Activated B cell treated with CpG ODN at 0.5 μM for 24 hours (primary cell): ENCODE results near the gene ZFP3. TPM values are rescaled to one million over a fixed set of nuclear protein-coding genes. Genes with fewer than 3 reads are reported as not detected.
A peak's percentile ranks its signal among the peaks of the same experiment; 100 is the strongest.
"Not testable (repeated sequence)": the region's sequence is repeated elsewhere in the genome, so short reads cannot be mapped to it uniquely, and the experiment has no call there.

ENCODE experiments used
- ATAC-seq: fragments of 200-7000 bp; cut with Tn5 transposase; one replicate; pipeline ENCODE4 v1.10.0; 2021; ENCODE audit warnings: low read depth, mild to moderate bottlenecking, moderate library complexity
- CTCF ChIA-PET: fragments of 350-600 bp; sonication (Branson Sonifier 250); formaldehyde crosslinking; loops from one replicate; lab custom pipeline; 2021; ENCODE audit warnings: antibody characterized with exemption; lab: Charles Lee
- POLR2A ChIA-PET: fragments of 350-600 bp; sonication (Branson Sonifier 250); formaldehyde crosslinking; loops from one replicate; lab custom pipeline; 2021; ENCODE audit warnings: antibody characterized with exemption; lab: Charles Lee
- DNase-seq: peaks from one replicate; pipeline ENCODE4 v3.0.0; 2022
- H3K27ac Mint-ChIP-seq: one replicate; pipeline ENCODE4 v1.8.0; 2020; ENCODE audit warnings: mixed read lengths
- H3K27me3 Mint-ChIP-seq: one replicate; pipeline ENCODE4 v1.8.0; 2021; ENCODE audit warnings: mixed read lengths
- H3K36me3 Mint-ChIP-seq: one replicate; pipeline ENCODE4 v1.8.0; 2021; ENCODE audit warnings: low read depth, mixed read lengths
- H3K4me1 Mint-ChIP-seq: one replicate; pipeline ENCODE4 v1.8.0; 2021; ENCODE audit warnings: mixed read lengths
- H3K4me3 Mint-ChIP-seq: one replicate; pipeline ENCODE4 v1.8.0; 2020; ENCODE audit warnings: mild to moderate bottlenecking, mixed read lengths
- H3K9me3 Mint-ChIP-seq: one replicate; pipeline ENCODE4 v1.8.0; 2020; ENCODE audit warnings: mixed read lengths
- intact Hi-C: fragments of 100-400 bp; cut with micrococcal nuclease; formaldehyde crosslinking; loops from one replicate; pipeline ENCODE4 v1.15.1; 2024
- total RNA-seq: library from RNA; stranded (reverse); gene quantifications from 2 replicates; pipeline ENCODE4 v1.2.3, GENCODE V29; 2022
- TF ChIP-seq, protein P1 (sequence below): fragments of 200-600 bp; IDR thresholded peaks from one replicate; pipeline ENCODE4 v1.8.0; 2022; ENCODE audit warnings: antibody characterized with exemption, mild to moderate bottlenecking

Gene ZFP3
- total RNA-seq, 1 donor from 2014 or later = 11.5 TPM

DNA sequence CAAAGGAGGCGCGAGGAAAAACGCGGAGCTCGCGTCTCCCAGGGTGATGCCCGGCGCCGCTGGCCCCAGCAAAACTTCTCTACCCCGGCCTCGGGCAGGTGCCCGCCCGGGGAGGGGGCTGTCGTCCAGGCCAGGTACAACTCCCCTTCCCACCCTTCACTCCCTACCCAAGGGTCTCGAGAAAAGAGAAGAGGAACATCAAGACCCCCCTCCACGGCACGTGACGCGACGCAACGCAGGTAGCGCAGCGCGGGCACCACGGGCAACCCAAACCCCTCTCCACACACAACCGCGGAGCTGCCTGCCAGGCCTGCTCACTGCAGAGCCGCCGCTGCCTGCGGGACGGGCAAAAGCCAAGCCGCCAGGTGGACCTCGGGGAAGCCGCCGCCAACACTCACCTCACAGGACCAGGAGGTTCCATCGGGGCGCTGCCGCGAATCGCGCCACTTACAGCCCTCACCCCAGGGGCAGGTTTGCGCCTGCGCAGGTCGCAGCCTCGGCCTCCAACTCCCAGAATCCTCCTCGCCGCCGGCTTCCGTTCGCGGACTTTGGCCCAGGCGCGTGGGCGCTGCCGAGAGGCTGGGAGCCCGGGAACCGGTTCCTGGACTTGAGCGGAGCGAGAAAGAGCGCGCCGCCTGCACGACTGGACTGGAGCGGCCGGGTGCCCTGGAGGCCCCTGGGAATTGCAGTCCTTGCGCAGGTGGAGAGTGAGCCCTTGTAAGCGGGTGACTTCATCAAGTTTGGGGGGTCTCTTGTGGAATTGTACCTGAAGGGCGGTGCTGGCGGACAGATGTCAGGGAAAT, 33.3 kb downstream of the ZFP3 start, which contains the start of gene ZNF232:
TSS of gene ZNF232 (minus strand) at position 477 of the 803 bp plus-strand sequence. CDS start at position 421, 56 bp downstream.
- Mint-ChIP-seq H3K27me3 (peaks cover 11% of the 10 kb centered on the region), H3K4me1 (peaks cover 27% of the 10 kb centered on the region), H3K9me3 (no peaks in the 10 kb centered on the region), H3K4me3 (peak within 1 kb of the TSS; percentile 85), H3K27ac (peak within 1 kb of the TSS; percentile 79), H3K36me3 (peaks cover 54% of the 10 kb centered on the region)
- peak; percentile 91 for DNase-seq
- POLR2A ChIA-PET = interaction anchor here (0.7 to 3.4 kb wide), 9 partner anchors 14 to 716 kb away, joined by 3 to 16 read pairs (median 4); partner anchors contain the start of genes DERL2, NUP88, RNF167 and SLC25A11
- CTCF ChIA-PET = interaction anchor here (1.2 kb wide), 1 partner anchor 80 kb away, joined by 4 read pairs; the partner anchor contains the start of gene ZNF594
- TF ChIP-seq, protein P1, sequence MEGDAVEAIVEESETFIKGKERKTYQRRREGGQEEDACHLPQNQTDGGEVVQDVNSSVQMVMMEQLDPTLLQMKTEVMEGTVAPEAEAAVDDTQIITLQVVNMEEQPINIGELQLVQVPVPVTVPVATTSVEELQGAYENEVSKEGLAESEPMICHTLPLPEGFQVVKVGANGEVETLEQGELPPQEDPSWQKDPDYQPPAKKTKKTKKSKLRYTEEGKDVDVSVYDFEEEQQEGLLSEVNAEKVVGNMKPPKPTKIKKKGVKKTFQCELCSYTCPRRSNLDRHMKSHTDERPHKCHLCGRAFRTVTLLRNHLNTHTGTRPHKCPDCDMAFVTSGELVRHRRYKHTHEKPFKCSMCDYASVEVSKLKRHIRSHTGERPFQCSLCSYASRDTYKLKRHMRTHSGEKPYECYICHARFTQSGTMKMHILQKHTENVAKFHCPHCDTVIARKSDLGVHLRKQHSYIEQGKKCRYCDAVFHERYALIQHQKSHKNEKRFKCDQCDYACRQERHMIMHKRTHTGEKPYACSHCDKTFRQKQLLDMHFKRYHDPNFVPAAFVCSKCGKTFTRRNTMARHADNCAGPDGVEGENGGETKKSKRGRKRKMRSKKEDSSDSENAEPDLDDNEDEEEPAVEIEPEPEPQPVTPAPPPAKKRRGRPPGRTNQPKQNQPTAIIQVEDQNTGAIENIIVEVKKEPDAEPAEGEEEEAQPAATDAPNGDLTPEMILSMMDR = no peak
- peak; percentile 90 for ATAC-seq
- intact Hi-C loops = loop anchor here (1.0 to 5.0 kb wide), 5 partner anchors 14 to 131 kb away; partner anchors contain the start of genes ZFP3 and ZNF594

DNA sequence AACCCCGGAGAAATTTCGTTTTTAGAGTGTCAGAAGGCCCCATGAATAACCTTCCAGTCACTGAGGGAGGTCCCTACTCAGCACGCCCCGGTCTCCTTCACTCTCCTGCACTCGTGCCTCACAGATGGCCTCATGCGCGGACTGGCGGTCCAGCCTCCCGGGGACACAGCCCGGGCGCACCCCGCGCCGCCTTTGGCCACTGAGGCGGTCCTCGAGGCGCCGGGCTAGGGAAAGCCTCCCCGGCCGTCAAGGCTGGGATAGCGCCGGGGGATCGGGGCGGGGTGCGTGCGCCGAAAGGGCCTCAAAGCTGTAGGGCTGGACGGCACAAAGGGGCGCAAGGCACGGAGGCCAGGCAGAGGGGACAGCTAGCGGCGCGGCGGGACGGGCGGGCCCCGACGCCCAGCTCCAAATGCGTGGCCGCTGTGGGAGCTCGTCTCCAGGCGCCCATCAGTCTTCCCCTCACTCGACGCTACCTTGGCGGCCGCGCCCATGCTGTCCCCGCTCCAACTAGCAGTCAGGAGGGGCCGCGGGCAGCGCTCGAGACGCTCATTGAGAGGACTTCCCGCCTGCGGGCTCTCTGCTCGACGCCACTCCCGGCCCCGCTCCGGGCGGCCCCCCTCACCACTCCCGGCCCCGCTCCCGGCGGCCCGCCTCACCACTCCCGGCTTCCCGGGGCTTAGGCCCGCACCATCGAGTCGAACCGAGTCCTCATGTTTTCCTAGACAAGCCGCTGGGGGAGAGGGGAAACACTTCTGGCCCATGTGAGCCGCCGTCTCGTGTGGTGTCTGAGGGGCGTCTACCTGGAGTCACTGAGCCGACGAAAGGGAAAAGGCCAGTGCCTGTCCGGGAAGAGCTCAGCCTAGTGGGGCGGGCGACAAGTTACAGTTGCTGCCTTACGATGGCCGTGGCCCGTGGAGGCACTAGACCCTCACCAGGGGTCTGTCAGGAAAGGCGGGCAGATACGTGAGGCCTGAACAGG, 37.7 kb downstream of the ZFP3 start, which contains the start of gene USP6:
TSS of gene USP6 (plus strand) at position 360 of the 979 bp plus-strand sequence. CDS start 14,336 bp downstream, outside the sequence.
- ATAC-seq (no peak), DNase-seq (no peak)
- Mint-ChIP-seq H3K27ac (no peak within 1 kb of the TSS), H3K4me1 (peaks cover 15% of the 10 kb centered on the region), H3K9me3 (no peaks in the 10 kb centered on the region), H3K36me3 (peaks cover 21% of the 10 kb centered on the region), H3K27me3 (peaks cover 19% of the 10 kb centered on the region), H3K4me3 (peak within 1 kb of the TSS; percentile 42)
- TF ChIP-seq, protein P1 = no peak
- CTCF ChIA-PET = no interaction called here
- intact Hi-C loops = no loop called here
- POLR2A ChIA-PET = interaction anchor here (0.8 kb wide), 1 partner anchor 18 kb away, joined by 4 read pairs; no protein-coding TSS in a partner anchor

DNA sequence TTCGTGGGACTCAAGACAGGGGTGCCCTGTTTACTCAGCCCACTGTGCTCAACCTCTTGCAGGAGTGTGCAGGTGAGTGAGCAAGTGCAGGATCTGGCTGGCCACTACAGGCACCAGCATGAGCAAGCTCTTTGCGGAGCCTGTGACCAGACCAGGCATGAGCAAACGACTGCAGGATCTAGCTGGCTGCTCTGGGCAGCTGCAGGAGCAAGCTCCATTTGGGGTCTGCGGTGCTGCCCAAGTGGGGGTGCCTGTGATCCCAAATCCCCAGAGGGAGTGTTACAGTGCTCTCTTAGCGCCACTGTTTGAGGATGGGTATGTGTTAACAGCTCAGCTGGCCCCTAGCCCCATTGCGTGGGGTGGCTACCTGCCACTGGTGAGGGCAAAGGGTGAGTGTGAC, 40.0 kb downstream of the ZFP3 start:
- Mint-ChIP-seq H3K4me3 (no peak overlapping the region), H3K9me3 (no peaks in the 10 kb centered on the region), H3K36me3 (peaks cover 11% of the 10 kb centered on the region), H3K27ac (no peak overlapping the region), H3K27me3 (peaks cover 29% of the 10 kb centered on the region), H3K4me1 (peaks cover 7% of the 10 kb centered on the region)
- CTCF ChIA-PET = no interaction called here
- DNase-seq (no peak), ATAC-seq (no peak)
- TF ChIP-seq, protein P1 = no peak
- intact Hi-C loops = no loop called here
- POLR2A ChIA-PET = no interaction called here

DNA sequence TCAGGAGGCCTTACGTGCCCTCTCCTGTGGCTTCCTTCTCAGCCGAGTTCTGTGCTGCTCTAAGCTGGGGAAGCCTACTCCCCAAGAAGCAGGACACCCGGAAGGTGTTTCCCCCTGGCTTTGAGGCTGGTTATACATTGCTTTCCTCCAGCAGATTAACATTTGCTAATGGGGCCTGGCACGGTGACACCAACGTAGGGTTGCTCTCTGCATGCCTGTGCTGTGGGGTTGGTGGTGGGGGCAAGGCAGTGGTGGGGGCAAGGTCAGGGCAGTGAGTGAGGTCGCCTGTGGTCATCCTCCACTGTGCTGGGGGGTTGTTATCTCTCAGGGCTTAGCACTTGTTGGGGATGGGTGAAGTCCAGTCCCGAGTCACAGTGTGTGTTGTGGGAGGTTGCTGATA, 41.8 kb downstream of the ZFP3 start:
- H3K27me3 Mint-ChIP-seq = peaks cover 40% of the 10 kb centered on the region
- TF ChIP-seq, protein P1 = no peak
- peaks cover 10% of the 10 kb centered on the region for H3K4me1 Mint-ChIP-seq
- no peaks in the 10 kb centered on the region for H3K36me3 Mint-ChIP-seq
- DNase-seq (no peak), ATAC-seq (no peak)
- ChIA-PET CTCF (no interaction called here), POLR2A (interaction anchor here (0.6 kb wide), 1 partner anchor 415 kb away, joined by 3 read pairs; no protein-coding TSS in a partner anchor)
- no peak overlapping the region for H3K4me3 Mint-ChIP-seq
- intact Hi-C loops = no loop called here
- no peak overlapping the region for H3K27ac Mint-ChIP-seq
- no peaks in the 10 kb centered on the region for H3K9me3 Mint-ChIP-seq

DNA sequence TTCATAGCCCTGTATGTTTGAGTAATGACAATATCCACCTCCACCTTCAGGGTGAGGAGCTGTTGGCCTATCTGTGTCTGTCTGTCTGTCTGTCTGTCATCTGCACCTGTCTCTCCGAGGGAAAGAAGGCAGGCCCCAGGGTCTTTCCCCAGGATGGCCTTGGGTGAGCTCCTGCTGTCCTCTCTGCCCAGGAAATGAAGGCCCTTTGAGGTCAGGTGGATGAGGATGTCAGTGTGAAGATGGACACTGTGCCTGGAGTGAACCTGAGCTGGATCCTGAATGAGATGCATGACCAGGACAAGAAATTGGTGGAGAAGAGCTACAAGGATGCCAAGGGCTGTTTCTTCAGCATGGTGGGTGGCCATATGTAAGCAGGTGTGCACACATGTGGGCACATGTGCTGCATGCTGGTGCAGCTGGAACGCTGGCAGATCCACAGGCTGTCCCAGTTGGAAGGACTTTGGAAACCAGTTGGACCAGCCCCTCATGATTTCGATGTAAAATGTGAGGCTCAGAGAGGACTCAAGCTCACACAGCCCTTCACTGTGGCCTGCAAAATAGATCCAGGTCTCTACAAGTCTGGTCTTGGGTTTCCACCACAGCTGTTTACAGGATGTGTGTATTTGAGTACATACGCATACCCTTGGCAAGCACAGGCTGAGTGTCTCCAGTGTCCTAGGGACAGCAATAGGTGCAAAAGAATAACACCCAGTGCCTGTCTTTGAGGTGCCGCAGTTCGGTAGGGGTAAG, 42.3 kb downstream of the ZFP3 start:
- ATAC-seq, DNase-seq, intact Hi-C loops, H3K27ac Mint-ChIP-seq, H3K36me3 Mint-ChIP-seq, CTCF ChIA-PET, H3K4me3 Mint-ChIP-seq, H3K9me3 Mint-ChIP-seq: not testable (repeated sequence)
- POLR2A ChIA-PET = interaction anchor here (0.6 kb wide), 1 partner anchor 416 kb away, joined by 3 read pairs; no protein-coding TSS in a partner anchor
- peaks cover 10% of the 10 kb centered on the region for H3K4me1 Mint-ChIP-seq
- H3K27me3 Mint-ChIP-seq = peaks cover 35% of the 10 kb centered on the region
